ENCODE measurements around the gene TMED7. TPM values are rescaled to one million over a fixed set of nuclear protein-coding genes. Genes with fewer than 3 reads are reported as not detected.
A peak's percentile ranks its signal among the peaks of the same experiment; 100 is the strongest.
"Not testable (repeated sequence)": the region's sequence is repeated elsewhere in the genome, so short reads cannot be mapped to it uniquely, and the experiment has no call there.

Gene TMED7
- polyA plus RNA-seq (2012; ENCODE audit: missing spikeins), result 25.1 TPM

DNA sequence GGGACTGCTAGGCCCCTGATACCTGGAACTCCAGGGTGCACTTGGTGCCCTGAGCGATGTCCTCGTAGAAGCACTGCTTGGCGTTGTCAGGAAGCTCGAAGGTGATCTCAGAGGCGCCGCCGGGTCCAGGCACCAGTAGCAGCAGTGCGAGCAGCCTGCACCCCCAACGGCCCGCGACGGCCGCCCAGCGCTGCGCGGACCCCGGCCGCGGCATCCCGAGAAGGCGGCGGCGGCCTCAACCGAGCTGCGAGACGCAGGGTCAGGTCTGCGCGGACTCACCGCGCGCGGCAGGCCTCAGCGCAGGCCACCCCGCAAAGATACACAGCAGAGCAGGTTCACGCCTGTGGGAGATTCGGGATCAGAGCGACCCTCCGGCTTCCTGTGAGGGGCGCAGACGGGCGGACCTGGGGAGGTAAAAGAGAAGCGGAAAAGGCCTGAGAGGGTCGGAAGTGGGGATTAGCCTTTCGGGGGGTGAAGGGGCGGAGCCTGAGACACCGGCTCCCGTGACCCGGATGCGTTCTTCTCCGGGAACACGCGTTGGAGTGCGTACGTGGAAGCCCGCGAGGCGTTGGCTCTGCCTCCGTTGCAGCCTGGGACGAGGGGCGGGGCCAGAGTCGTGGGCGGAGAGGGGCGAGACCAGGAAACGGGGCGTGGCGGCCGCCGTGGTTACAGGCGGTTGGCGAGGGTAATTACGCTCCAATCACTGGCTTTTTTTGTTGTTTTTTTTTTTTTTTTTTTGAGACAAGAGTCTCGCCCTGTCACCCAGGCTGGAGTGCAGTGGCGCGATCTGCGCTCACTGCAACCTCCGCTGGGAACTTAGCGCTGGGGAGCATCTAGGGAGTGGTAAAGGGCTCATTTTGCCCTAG, at the start of gene TMED7:
TMED7 (minus strand) TSS at position 458 of the 866 bp plus-strand sequence; CDS start at position 214, 244 bp downstream.
- FAIRE-seq, result peak; percentile 98
- TF ChIP-seq TAF1 (IDR thresholded peaks at IDR 0.05; ENCODE audit: borderline replicate concordance, low read depth, low read length), result peak; percentile 40; the same call in 1 of the 2 replicates
- TF ChIP-seq POLR2A (IDR thresholded peaks at IDR 0.05; ENCODE audit: low read depth, low read length), result peak; percentile 84
- peak; percentile 82 for TF ChIP-seq POLR2AphosphoS5 (IDR thresholded peaks at IDR 0.05; ENCODE audit: low read depth, low read length)

DNA sequence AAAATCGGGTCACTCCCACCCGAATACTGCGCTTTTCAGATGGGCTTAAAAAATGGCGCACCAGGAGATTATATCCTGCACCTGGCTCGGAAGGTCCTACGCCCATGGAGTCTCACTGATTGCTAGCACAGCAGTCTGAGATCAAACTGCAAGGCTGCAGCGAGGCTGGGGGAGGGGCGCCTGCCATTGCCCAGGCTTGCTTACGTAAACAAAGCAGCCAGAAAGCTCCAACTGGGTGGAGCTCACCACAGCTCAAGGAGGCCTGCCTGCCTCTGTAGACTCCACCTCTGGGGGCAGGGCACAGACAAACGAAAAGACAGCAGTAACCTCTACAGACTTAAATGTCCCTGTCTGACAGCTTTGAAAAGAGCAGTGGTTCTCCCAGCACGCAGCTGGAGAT, 48.9 kb upstream of the TMED7 start:
- DNase-seq (ENCODE audit: insufficient read length); FAIRE-seq: not testable (repeated sequence)

More for the DNA sequence above, at the start of gene TMED7:
- peak; percentile 79 for DNase-seq (ENCODE audit: insufficient read length)

DNA sequence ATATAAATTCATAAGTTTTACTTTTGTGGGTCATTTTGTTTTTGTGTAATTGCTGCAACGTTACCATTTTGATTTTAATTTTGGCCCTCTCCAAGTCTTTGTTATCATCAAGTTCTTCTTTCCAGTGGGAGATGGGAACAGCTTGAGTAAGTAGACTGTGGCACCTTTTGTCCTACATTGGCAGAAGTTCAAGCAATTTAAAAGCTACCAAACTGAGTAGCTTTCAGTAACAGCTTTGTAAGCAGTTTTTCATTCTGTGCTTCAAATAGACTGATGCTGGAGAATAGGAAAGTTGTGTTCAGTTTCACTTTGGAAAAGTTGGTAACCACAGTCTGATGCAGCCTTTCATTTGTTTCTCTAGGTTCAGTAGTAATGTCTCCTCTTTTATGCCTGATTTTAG, 47.8 kb upstream of the TMED7 start:
- FAIRE-seq (no peak), DNase-seq (ENCODE audit: insufficient read length) (no peak)
- TF ChIP-seq POLR2A (IDR thresholded peaks at IDR 0.05; ENCODE audit: low read depth, low read length) (no peak), TAF1 (IDR thresholded peaks at IDR 0.05; ENCODE audit: borderline replicate concordance, low read depth, low read length) (no peak), POLR2AphosphoS5 (IDR thresholded peaks at IDR 0.05; ENCODE audit: low read depth, low read length) (no peak)

DNA sequence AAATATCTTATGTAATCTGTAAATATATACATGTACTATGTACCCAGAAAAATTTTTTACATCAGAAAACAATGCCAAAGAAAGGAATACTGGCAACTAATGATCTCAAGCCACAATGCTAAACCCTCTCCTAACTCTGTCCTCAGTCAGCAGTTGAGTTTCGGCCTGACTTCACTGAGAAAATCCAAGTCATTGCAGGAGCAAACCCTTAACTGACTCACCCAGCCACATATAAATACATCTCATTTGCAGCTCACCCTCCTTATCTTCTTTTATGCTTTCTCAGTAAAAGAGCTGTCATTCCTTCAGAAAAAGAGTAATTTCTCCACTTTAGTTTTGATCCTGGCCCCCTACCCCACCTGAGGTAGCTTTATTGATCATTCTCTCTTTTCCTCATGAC, 46.1 kb upstream of the TMED7 start:
- TF ChIP-seq POLR2A (IDR thresholded peaks at IDR 0.05; ENCODE audit: low read depth, low read length), result no peak
- TF ChIP-seq POLR2AphosphoS5 (IDR thresholded peaks at IDR 0.05; ENCODE audit: low read depth, low read length), result no peak
- no peak for TF ChIP-seq TAF1 (IDR thresholded peaks at IDR 0.05; ENCODE audit: borderline replicate concordance, low read depth, low read length)

DNA sequence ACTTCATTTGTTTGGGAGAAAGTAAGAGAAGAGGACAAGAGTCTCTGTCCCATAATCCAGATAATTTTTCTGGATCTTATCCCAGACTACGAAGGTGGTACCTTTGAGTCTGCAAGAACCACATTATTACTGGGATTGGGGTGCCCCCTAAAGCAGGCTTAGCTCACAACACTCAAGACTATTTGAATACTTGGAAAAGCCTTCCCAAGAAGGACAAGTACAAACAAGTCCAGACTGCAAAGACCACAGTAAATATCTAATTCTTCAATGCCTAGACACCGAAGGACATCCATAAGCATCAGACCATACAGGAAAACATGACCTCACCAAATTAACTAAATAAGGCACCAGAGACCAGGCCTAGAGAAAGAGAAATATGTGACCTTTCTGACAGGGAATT, 40.2 kb upstream of the TMED7 start:
- no peak for TF ChIP-seq POLR2A (IDR thresholded peaks at IDR 0.05; ENCODE audit: low read depth, low read length)
- no peak for TF ChIP-seq TAF1 (IDR thresholded peaks at IDR 0.05; ENCODE audit: borderline replicate concordance, low read depth, low read length)
- TF ChIP-seq POLR2AphosphoS5 (IDR thresholded peaks at IDR 0.05; ENCODE audit: low read depth, low read length), result no peak
- FAIRE-seq (no peak), DNase-seq (ENCODE audit: insufficient read length) (no peak)

More for the DNA sequence above, 46.1 kb upstream of the TMED7 start:
- DNase-seq (ENCODE audit: insufficient read length) (no peak), FAIRE-seq (no peak)

DNA sequence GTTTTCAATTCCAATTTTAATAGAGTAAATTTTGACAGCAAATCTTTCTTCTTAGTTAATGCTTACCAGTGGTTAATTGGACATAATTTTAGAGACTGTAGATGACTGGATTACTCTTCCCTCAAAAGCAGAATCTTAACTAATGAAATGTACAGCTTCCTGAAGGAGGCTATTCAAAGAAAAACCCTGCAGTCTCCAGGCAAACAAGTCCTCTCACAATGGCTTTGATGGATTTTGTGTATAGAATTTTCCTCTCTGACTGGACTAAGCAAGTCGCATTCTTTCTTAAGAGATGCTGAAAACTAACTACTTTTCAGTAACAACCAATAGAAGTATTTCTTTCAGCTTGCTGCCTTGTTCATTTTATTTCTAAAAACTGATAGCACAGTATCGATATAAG, 35.7 kb upstream of the TMED7 start:
- FAIRE-seq, result no peak
- TF ChIP-seq POLR2A (IDR thresholded peaks at IDR 0.05; ENCODE audit: low read depth, low read length) (no peak), POLR2AphosphoS5 (IDR thresholded peaks at IDR 0.05; ENCODE audit: low read depth, low read length) (no peak), TAF1 (IDR thresholded peaks at IDR 0.05; ENCODE audit: borderline replicate concordance, low read depth, low read length) (no peak)
- no peak for DNase-seq (ENCODE audit: insufficient read length)

DNA sequence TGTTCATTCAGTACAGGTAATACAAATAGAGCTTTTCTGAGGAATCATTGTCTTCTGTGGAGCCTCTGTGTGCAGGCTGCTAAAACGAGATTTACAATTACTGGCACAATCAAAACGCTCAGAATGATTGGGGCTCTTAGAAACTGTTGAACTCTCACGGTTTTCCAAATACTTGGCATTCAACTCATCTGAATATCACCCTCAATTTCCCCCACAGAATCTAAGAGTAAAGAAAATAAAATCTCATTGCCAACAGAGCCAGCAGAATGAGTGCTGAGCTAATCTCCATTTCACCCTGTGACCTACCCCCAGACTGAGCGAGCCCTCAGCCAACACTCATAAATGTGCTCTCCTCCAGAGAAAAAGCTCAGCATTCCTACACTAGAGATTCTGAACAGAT, 35.3 kb upstream of the TMED7 start:
- TF ChIP-seq POLR2A (IDR thresholded peaks at IDR 0.05; ENCODE audit: low read depth, low read length) (no peak), POLR2AphosphoS5 (IDR thresholded peaks at IDR 0.05; ENCODE audit: low read depth, low read length) (no peak), TAF1 (IDR thresholded peaks at IDR 0.05; ENCODE audit: borderline replicate concordance, low read depth, low read length) (no peak)
- no peak for FAIRE-seq
- DNase-seq (ENCODE audit: insufficient read length), result no peak

DNA sequence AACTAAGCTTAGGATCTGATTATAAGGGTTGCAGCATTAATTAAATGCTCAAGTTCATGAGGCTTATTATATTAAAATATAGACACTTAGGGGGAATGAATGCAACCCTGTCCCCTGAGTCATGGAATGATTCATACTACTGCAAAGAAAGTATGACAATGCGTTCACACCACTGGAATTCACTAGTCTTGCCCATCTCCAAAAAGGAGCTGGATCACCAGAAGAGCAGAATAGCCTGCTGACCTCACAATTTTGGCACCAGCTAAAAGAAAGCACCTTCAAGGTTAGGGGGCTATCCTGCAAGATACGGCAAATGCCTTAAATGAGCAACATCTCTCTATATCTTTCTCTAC, 32.0 kb upstream of the TMED7 start:
- no peak for TF ChIP-seq TAF1 (IDR thresholded peaks at IDR 0.05; ENCODE audit: borderline replicate concordance, low read depth, low read length)
- TF ChIP-seq POLR2AphosphoS5 (IDR thresholded peaks at IDR 0.05; ENCODE audit: low read depth, low read length), result no peak
- TF ChIP-seq POLR2A (IDR thresholded peaks at IDR 0.05; ENCODE audit: low read depth, low read length), result no peak
- no peak for DNase-seq (ENCODE audit: insufficient read length)
- FAIRE-seq, result no peak

DNA sequence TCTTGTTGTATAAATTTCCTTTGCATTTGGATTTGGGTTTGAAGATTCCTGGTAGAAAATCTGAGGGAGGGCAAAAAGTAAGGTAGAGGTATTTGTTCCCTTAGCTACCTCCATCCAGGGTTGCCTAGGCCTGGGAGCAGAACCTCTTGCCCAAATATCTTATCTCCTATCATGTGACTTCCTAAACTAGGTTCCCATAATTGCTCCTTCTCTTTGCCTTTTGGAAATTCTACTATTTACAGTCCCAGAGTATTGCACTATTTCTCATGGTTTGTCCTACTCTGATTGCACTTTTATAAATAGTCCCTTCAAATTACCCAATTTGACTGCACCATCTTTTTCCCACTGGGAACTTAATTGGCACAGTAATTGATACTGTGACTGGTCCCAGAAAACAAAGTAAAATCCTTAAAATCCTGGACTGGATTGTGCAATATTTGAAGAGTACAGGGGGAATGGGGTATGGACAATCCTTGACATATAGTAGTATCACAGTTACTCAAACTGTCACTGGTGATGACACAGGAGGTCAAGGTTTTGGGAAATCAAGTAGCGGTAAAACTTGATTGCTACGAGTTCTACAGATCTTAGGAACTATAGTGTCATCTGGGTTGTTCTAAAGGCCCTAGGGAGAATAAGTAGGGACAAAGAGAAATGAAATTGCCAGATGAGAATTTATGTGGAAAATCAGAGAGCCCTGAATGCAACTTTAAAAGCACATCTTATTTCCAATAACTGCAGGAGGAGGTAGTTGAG, 31.5 kb upstream of the TMED7 start:
- DNase-seq (ENCODE audit: insufficient read length) (no peak), FAIRE-seq (no peak)

DNA sequence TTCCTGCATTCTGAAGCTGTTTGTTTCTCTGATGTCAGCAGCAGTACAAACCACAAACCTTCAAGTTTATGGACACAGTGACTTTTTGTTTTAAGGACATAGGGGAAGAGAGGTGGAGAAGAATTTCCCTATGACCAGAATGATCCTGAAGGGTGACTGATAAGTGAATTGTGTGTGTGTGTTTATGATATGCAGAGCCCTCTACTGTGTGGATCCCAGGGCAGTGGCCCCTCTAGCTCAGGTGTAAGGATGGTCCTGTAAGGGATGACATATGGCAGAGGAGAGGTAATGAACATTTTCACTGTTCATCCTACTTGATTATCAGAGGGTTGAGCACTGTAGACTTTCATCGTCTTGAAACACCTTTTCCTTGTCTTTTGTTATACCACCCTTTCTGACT, 30.6 kb upstream of the TMED7 start:
- TF ChIP-seq POLR2A (IDR thresholded peaks at IDR 0.05; ENCODE audit: low read depth, low read length) (no peak), TAF1 (IDR thresholded peaks at IDR 0.05; ENCODE audit: borderline replicate concordance, low read depth, low read length) (no peak), POLR2AphosphoS5 (IDR thresholded peaks at IDR 0.05; ENCODE audit: low read depth, low read length) (no peak)
- FAIRE-seq (peak; percentile 42), DNase-seq (ENCODE audit: insufficient read length) (no peak)

More for the DNA sequence above, 31.5 kb upstream of the TMED7 start:
- TF ChIP-seq POLR2A (IDR thresholded peaks at IDR 0.05; ENCODE audit: low read depth, low read length) (no peak), TAF1 (IDR thresholded peaks at IDR 0.05; ENCODE audit: borderline replicate concordance, low read depth, low read length) (no peak), POLR2AphosphoS5 (IDR thresholded peaks at IDR 0.05; ENCODE audit: low read depth, low read length) (no peak)

DNA sequence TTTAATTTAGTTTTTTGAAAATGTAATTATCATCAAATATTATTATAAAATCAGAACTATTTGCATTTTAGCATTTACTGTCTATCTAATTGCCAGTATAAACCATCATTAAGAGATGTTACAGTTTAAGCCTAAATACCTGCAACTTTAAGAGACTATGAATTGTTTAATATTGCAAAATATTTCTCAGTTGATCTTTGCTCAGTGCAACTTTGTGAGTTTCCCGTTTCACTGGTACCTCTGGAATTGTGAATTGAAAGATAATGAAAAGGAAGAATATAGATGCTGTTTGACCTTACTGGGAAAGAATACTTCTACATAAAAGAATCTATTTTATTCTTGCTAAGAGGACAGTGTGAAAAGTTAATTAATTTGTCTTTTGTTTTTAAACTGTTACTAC, 30.2 kb upstream of the TMED7 start:
- no peak for FAIRE-seq
- no peak for DNase-seq (ENCODE audit: insufficient read length)
- TF ChIP-seq TAF1 (IDR thresholded peaks at IDR 0.05; ENCODE audit: borderline replicate concordance, low read depth, low read length) (no peak), POLR2AphosphoS5 (IDR thresholded peaks at IDR 0.05; ENCODE audit: low read depth, low read length) (no peak), POLR2A (IDR thresholded peaks at IDR 0.05; ENCODE audit: low read depth, low read length) (no peak)

DNA sequence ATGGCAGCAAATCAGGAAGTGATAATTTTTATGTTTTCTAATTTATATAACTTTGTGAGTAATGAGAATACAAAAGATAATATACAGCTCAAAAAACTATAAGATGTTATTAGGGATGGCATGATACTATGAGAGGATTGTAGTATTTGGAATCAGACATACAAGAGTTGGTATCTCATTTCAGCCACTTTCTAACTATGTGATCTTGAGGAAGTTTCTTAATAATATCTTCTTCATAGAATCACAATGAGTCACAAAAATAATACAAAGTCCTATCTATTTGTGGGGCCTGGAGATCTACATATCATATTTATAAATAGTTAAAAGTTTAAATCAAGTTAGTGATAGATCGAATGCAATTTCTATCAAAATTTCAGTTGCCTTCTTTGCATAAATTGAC, 23.7 kb upstream of the TMED7 start:
- no peak for FAIRE-seq
- no peak for DNase-seq (ENCODE audit: insufficient read length)
- TF ChIP-seq POLR2AphosphoS5 (IDR thresholded peaks at IDR 0.05; ENCODE audit: low read depth, low read length), result no peak
- no peak for TF ChIP-seq POLR2A (IDR thresholded peaks at IDR 0.05; ENCODE audit: low read depth, low read length)
- no peak for TF ChIP-seq TAF1 (IDR thresholded peaks at IDR 0.05; ENCODE audit: borderline replicate concordance, low read depth, low read length)
